Pancreas (tissue), 10 donors: Measurements from ENCODE around the gene ATP1B3. TPM values are rescaled to one million over a fixed set of nuclear protein-coding genes. Genes with fewer than 3 reads are reported as not detected.

Experiments used
- ATAC-seq, 4 donors: fragments of 200-7000 bp; cut with Tn5 transposase; one replicate each; pipeline versions ENCODE4 v1.8.0 to v1.9.1; 2020; ENCODE audit warnings: mild to moderate bottlenecking in 4 of 4, moderate library complexity in 4 of 4
- DNase-seq, 6 donors: peaks; one replicate each; pipeline ENCODE4 v3.0.0-alpha.2; 2020
- FAIRE-seq: peaks from 2 replicates; lab custom pipeline; 2012; peaks lifted over from hg19 to GRCh38; lab: Jason Lieb, UNC
- H3K27ac ChIP-seq, 4 donors: fragments of 200-600 bp; sonication (generic); 1 replicate in 3 of 4; 2 replicates in 1 of 4; pipeline versions ENCODE4 v1.5.0 to v1.8.0; 2020
- H3K27me3 ChIP-seq, 4 donors: fragments of 200-600 bp; one replicate each; pipeline ENCODE4 v1.8.0; 2021
- H3K36me3 ChIP-seq, 3 donors: fragments of 200-600 bp; sonication (generic) in 1 of 3; one replicate each; pipeline versions ENCODE4 v1.5.0 to v1.8.0; 2020 to 2021
- H3K4me1 ChIP-seq, 3 donors: fragments of 200-600 bp; one replicate each; pipeline ENCODE4 v1.8.0; 2021
- H3K4me3 ChIP-seq, 4 donors: fragments of 200-600 bp; sonication (generic) in 2 of 4; one replicate each; pipeline versions ENCODE4 v1.5.0 to v1.8.0; 2020 to 2021
- H3K9me3 ChIP-seq, 4 donors: fragments of 200-600 bp; one replicate each; pipeline ENCODE4 v1.8.0; 2021
- WGBS, 2 donors: extraction: QIAGEN DNeasy Blood & Tissue Kit; methylation state at CpG; one replicate each; pipeline ENCODE4 v1.1.7; 2013; 5-methylcytosine and 5-hydroxymethylcytosine counted together
- intact Hi-C, 3 donors: fragments of 100-400 bp; cut with DNase I; formaldehyde crosslinking; loops; one replicate each; pipeline versions ENCODE4 v1.11.1 to v1.14.2; 2022
- polyA plus RNA-seq, 2 donors: library from polyadenylated mRNA; stranded (reverse); fragments of 200-250 nt; gene quantifications; one replicate each; pipeline ENCODE4 v1.2.3, GENCODE V29; 2013
- total RNA-seq, 6 donors: library from RNA; stranded (reverse); fragmentation: NEBNext Ultra II Directional in 4 of 6; extraction: Animal tissue kit (Norgen Biotek cat#: 25700) in 4 of 6; gene quantifications; one replicate each; pipeline versions ENCODE4 v1.2.1 to v1.2.4, GENCODE V29; 2021 to 2023
- TF ChIP-seq, protein P1 (sequence below), 4 donors: fragments of 200-600 bp; sonication (generic) in 3 of 4; IDR thresholded peaks; one replicate each; pipeline versions ENCODE4 v1.5.0 to v1.8.0; 2021; ENCODE audit warnings: antibody characterized with exemption in 4 of 4
- donor health status: healthy with polysubstance abuse.
- donor health status: DM: no; HTN: no; CAD: no; lungs with moderate emphysema.
- donor health status: DM: no; HTN: no; CAD: no.
- donor health status: control.
- donor health status: control.
- donor health status: Bipolar disorder and iron deficiency.
- donor health status: DM: yes; HTN: yes; CAD: no.
- donor health status: DM: no; HTN: no; CAD: no.
- donor health status: DM: no; HTN: no; CAD: no.
- donor health status: DM: yes; HTN: yes; CAD: no.

Gene ATP1B3
- total and polyA plus RNA-seq, 8 donors: 6.7 to 53.0 (median 21.2) TPM

- Histone ChIP-seq H3K9me3 (no peaks in the 10 kb centered on the region), H3K4me1 (no peaks in the 10 kb centered on the region), H3K36me3 (no peaks in the 10 kb centered on the region), H3K27ac (peak overlapping the region in 1 of 4 donors; percentile 33), H3K27me3 (no peaks in the 10 kb centered on the region), H3K4me3 (no peak overlapping the region)
- ATAC-seq (peak in 2 of 4 donors; percentile 15 to 43), DNase-seq (no peak), FAIRE-seq (no peak)
- TF ChIP-seq, protein P1, sequence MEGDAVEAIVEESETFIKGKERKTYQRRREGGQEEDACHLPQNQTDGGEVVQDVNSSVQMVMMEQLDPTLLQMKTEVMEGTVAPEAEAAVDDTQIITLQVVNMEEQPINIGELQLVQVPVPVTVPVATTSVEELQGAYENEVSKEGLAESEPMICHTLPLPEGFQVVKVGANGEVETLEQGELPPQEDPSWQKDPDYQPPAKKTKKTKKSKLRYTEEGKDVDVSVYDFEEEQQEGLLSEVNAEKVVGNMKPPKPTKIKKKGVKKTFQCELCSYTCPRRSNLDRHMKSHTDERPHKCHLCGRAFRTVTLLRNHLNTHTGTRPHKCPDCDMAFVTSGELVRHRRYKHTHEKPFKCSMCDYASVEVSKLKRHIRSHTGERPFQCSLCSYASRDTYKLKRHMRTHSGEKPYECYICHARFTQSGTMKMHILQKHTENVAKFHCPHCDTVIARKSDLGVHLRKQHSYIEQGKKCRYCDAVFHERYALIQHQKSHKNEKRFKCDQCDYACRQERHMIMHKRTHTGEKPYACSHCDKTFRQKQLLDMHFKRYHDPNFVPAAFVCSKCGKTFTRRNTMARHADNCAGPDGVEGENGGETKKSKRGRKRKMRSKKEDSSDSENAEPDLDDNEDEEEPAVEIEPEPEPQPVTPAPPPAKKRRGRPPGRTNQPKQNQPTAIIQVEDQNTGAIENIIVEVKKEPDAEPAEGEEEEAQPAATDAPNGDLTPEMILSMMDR (IDR thresholded peaks at IDR 0.05): no peak
- 72% methylated on average over 4 of the region's 4 CpGs for WGBS, 2 donors
- intact Hi-C loops: no loop called here
These were observed 23.3 kb upstream of the ATP1B3 start for GRCh38 chr3:141853081-141853601.

DNA sequence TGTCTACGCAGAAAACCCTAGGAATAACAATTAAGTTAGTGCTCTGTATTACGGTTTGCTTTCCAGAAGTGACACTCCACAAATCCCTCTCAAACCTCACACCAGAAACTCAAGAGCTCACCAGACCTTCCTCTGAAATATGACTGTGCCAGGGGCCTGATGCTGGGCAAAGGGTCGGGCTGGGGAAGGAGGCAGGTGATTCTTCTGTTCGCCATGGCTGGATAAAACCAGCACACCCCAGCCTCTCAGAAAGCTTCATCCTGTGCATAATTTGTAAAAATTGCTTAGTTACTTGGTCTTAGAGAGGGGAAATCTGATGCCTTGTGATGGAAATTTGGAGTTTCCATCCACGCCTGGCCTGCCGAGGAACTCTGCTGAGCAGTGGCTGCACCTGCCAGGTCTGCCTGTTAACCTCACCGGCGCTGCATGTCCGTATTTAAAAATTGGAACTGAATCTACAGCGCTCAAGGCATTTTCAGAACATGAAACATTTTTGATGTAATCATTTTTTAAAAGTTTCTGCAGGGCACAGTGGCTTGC is 22.7 kb upstream of the ATP1B3 start:
- H3K36me3 ChIP-seq: no peaks in the 10 kb centered on the region
- ATAC-seq (no peak), FAIRE-seq (no peak), DNase-seq (no peak)
- no peak overlapping the region for H3K27ac ChIP-seq
- no peaks in the 10 kb centered on the region for H3K9me3 ChIP-seq
- no peaks in the 10 kb centered on the region for H3K27me3 ChIP-seq
- H3K4me3 ChIP-seq: no peak overlapping the region
- no peaks in the 10 kb centered on the region for H3K4me1 ChIP-seq
- intact Hi-C loops: no loop called here
- TF ChIP-seq, protein P1 (IDR thresholded peaks at IDR 0.05): no peak
- WGBS, 2 donors: 72 to 84% methylated on average over 10 of the region's 10 CpGs

- WGBS, 2 donors: 70 to 84% methylated on average over 1 of the region's 1 CpG
- H3K36me3 ChIP-seq: no peaks in the 10 kb centered on the region
- DNase-seq (no peak), FAIRE-seq (no peak), ATAC-seq (no peak)
- no peaks in the 10 kb centered on the region for H3K27me3 ChIP-seq
- TF ChIP-seq, protein P1 (IDR thresholded peaks at IDR 0.05): no peak
- no peak overlapping the region for H3K4me3 ChIP-seq
- no peaks in the 10 kb centered on the region for H3K4me1 ChIP-seq
- intact Hi-C loops: no loop called here
- no peak overlapping the region for H3K27ac ChIP-seq
- no peaks in the 10 kb centered on the region for H3K9me3 ChIP-seq
These were observed 21.8 kb upstream of the ATP1B3 start for GRCh38 chr3:141854599-141854998.

- Histone ChIP-seq H3K27me3 (no peaks in the 10 kb centered on the region), H3K4me3 (no peak overlapping the region), H3K4me1 (no peaks in the 10 kb centered on the region), H3K36me3 (no peaks in the 10 kb centered on the region), H3K27ac (no peak overlapping the region), H3K9me3 (no peaks in the 10 kb centered on the region)
- WGBS, 2 donors: 74 to 87% methylated on average over 2 of the region's 2 CpGs
- TF ChIP-seq, protein P1 (IDR thresholded peaks at IDR 0.05): no peak
- intact Hi-C loops: no loop called here
- FAIRE-seq (no peak), DNase-seq (no peak), ATAC-seq (no peak)
These were observed 18.1 kb upstream of the ATP1B3 start for GRCh38 chr3:141858312-141858711.

DNA sequence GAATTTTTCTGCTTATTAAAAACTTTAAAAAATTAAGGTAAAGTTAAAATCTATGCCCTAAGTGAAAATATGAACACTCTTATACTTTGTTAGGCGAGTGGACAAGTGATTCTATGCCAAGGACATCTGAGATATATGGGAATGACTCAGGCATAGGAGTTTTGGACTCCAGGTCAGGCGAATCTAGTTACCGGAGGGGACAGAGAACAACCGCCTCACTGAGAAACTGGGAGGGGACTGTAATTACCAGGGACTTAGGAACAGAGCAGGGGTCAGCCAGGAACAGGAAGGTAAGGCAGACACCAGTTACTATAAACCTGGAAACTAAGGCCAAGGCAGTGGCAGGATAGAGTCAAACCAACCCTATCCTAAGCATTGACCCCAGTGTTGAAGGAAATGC is 16.8 kb upstream of the ATP1B3 start:
- 75 to 80% methylated on average over 4 of the region's 4 CpGs for WGBS, 2 donors
- no peak overlapping the region for H3K27ac ChIP-seq
- FAIRE-seq: no peak
- no peak overlapping the region for H3K4me3 ChIP-seq
- no peak for ATAC-seq
- no peaks in the 10 kb centered on the region for H3K27me3 ChIP-seq
- no peak for DNase-seq
- H3K36me3 ChIP-seq: no peaks in the 10 kb centered on the region
- intact Hi-C loops: no loop called here
- H3K4me1 ChIP-seq: no peaks in the 10 kb centered on the region
- TF ChIP-seq, protein P1 (IDR thresholded peaks at IDR 0.05): no peak
- no peaks in the 10 kb centered on the region for H3K9me3 ChIP-seq
